ENCODE results near the gene CHRNA4. TPM values are rescaled to one million over a fixed set of nuclear protein-coding genes. Genes with fewer than 3 reads are reported as not detected.

The CHRNA4 gene
- polyA plus RNA-seq, 1 donor (not counting 4 experiments of a cell fraction or from before 2014, with no cell fraction given) = not detected

DNA sequence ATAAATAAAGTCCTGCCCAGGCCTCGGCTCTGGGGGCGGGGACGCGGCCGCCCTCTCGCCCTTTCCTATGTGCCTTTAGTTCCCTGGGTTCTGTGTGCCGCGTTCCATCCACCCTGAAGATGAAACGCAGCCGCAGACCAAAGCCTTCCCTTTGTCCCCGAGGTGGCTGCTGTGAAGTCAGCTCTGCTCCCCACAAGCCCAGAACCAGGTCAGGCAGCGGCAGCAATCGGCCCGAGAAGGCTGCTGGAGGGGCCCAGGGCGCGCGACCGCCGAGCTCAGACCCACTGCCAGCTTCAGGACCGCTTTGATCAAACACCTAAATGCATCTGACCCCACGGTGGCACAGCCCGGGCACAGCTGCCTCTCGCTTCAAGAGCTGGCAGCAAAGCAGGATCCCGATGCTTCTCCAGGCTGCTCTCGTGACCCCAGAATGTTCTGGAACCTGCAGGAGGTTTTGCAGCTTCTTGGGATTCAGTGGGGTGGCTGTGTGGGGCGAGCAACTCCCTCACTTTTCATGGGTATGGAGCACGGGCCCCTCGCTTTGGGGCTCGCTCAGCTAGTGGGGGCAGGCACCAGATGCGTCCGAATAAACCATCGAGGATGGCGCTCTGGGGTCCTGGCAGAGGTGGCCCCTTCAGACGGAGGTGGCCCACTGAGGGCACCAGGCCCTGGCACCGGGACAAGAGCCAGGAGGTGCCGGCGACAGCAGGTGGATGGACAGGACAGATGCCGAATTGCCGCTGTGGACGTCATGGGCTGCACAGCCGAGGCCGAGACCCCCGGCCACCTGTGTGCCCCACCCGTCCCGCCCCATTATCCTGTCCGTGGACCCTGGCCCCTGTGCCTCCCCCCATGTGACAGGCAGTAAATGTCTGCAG, 13.0 kb downstream of the CHRNA4 start:
- Histone ChIP-seq H3K9me3 (ENCODE audit: control insufficient read depth, low read depth, low read length) (peaks cover 14% of the 10 kb centered on the region), H4K20me1 (ENCODE audit: control insufficient read depth, extremely low read depth, insufficient read depth, low read length) (no peaks in the 10 kb centered on the region), H3K79me2 (ENCODE audit: control insufficient read depth, insufficient read depth, low read length) (no peaks in the 10 kb centered on the region), H3K9me1 (ENCODE audit: control insufficient read depth, extremely low read depth, insufficient read depth, low read length) (no peaks in the 10 kb centered on the region), H3K36me3 (ENCODE audit: control insufficient read depth in 2 of 2, extremely low read depth in 1 of 2, insufficient read depth in 2 of 2, low read length in 2 of 2) (no peaks in the 10 kb centered on the region), H2AFZ (ENCODE audit: control insufficient read depth, low read length) (no peak overlapping the region), H3K27me3 (ENCODE audit: control insufficient read depth, extremely low read depth, insufficient read depth, low read length) (peaks cover 7% of the 10 kb centered on the region), H3K27ac (ENCODE audit: control insufficient read depth, insufficient read depth, low read length) (no peak overlapping the region), H3K4me2 (ENCODE audit: control insufficient read depth, extremely low read depth, insufficient read depth, low read depth, low read length) (no peak overlapping the region), H3K4me3 (ENCODE audit: control insufficient read depth in 2 of 3, extremely low read depth in 1 of 3, insufficient read depth in 2 of 3, low read depth in 1 of 3, low read length in 3 of 3) (no peak overlapping the region), H3K9ac (ENCODE audit: control insufficient read depth, extremely low read depth, insufficient read depth, low read length) (no peak overlapping the region), H3K4me1 (ENCODE audit: control insufficient read depth, extremely low read depth, insufficient read depth, low read length) (no peaks in the 10 kb centered on the region)
- dilution Hi-C loops (cut with MboI; ENCODE audit: extremely low pct_ligation_motif_present, low sequenced_read_pairs) = no loop called here
- DNase-seq (ENCODE audit: low read depth, low spot score) = no peak
- FAIRE-seq = no peak
- TF ChIP-seq, protein P1, sequence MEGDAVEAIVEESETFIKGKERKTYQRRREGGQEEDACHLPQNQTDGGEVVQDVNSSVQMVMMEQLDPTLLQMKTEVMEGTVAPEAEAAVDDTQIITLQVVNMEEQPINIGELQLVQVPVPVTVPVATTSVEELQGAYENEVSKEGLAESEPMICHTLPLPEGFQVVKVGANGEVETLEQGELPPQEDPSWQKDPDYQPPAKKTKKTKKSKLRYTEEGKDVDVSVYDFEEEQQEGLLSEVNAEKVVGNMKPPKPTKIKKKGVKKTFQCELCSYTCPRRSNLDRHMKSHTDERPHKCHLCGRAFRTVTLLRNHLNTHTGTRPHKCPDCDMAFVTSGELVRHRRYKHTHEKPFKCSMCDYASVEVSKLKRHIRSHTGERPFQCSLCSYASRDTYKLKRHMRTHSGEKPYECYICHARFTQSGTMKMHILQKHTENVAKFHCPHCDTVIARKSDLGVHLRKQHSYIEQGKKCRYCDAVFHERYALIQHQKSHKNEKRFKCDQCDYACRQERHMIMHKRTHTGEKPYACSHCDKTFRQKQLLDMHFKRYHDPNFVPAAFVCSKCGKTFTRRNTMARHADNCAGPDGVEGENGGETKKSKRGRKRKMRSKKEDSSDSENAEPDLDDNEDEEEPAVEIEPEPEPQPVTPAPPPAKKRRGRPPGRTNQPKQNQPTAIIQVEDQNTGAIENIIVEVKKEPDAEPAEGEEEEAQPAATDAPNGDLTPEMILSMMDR (optimal IDR thresholded peaks at IDR 0.05 in 1 of 3, IDR thresholded peaks at IDR 0.05 in 1 of 3, conservative IDR thresholded peaks at IDR 0.05 in 1 of 3; ENCODE audit: extremely low read depth in 1 of 3, insufficient read depth in 2 of 3, low read length in 3 of 3) = no peak
- no peak for TF ChIP-seq EZH2 (IDR thresholded peaks at IDR 0.05; ENCODE audit: low read length)

DNA sequence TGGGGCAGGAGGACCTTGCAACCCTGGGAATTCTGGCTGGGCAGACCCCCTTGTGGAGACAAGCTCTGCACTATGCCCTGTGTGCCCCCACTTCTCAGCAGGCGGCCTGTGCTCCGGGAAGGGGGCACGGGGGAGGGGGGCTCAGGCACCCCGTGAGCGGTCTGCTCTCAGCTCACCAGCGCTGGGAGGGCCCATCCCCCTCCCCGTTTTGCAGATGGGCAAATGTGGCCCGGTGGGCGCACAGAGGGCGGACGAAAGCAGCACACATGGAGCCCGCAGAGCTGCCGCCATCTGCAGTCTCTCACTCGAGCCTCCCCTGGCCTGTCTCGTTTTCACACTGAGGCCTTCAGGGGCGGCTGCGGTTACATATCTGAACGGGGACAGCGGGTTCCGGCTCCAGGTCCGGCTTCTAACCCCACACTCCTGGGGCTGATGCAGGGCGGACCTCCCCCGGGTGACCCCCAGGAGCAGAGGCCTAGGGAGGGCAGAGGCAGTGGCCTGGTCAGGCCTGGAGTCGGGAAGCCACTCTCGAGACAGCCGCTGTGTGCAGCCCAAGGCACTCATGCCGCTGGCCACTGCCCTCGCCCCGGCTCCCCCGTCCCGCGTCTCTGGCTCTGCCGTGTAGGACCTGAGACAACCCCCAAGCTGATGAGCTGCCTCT, 13.9 kb downstream of the CHRNA4 start:
- no peaks in the 10 kb centered on the region for H3K9me1 ChIP-seq (ENCODE audit: control insufficient read depth, extremely low read depth, insufficient read depth, low read length)
- no peak overlapping the region for H3K27ac ChIP-seq (ENCODE audit: control insufficient read depth, insufficient read depth, low read length)
- no peak overlapping the region for H3K9ac ChIP-seq (ENCODE audit: control insufficient read depth, extremely low read depth, insufficient read depth, low read length)
- H3K36me3 ChIP-seq (ENCODE audit: control insufficient read depth in 2 of 2, extremely low read depth in 1 of 2, insufficient read depth in 2 of 2, low read length in 2 of 2) = no peaks in the 10 kb centered on the region
- FAIRE-seq (no peak), DNase-seq (ENCODE audit: low read depth, low spot score) (no peak)
- peaks cover 17% of the 10 kb centered on the region for H3K27me3 ChIP-seq (ENCODE audit: control insufficient read depth, extremely low read depth, insufficient read depth, low read length)
- H3K4me2 ChIP-seq (ENCODE audit: control insufficient read depth, extremely low read depth, insufficient read depth, low read depth, low read length) = no peak overlapping the region
- H2AFZ ChIP-seq (ENCODE audit: control insufficient read depth, low read length) = no peak overlapping the region
- dilution Hi-C loops (cut with MboI; ENCODE audit: extremely low pct_ligation_motif_present, low sequenced_read_pairs) = no loop called here
- no peaks in the 10 kb centered on the region for H4K20me1 ChIP-seq (ENCODE audit: control insufficient read depth, extremely low read depth, insufficient read depth, low read length)
- peaks cover 14% of the 10 kb centered on the region for H3K9me3 ChIP-seq (ENCODE audit: control insufficient read depth, low read depth, low read length)
- TF ChIP-seq EZH2 (IDR thresholded peaks at IDR 0.05; ENCODE audit: low read length) = no peak
- TF ChIP-seq, protein P1 (optimal IDR thresholded peaks at IDR 0.05 in 1 of 3, IDR thresholded peaks at IDR 0.05 in 1 of 3, conservative IDR thresholded peaks at IDR 0.05 in 1 of 3; ENCODE audit: extremely low read depth in 1 of 3, insufficient read depth in 2 of 3, low read length in 3 of 3) = no peak
- H3K4me3 ChIP-seq (ENCODE audit: control insufficient read depth in 2 of 3, extremely low read depth in 1 of 3, insufficient read depth in 2 of 3, low read depth in 1 of 3, low read length in 3 of 3) = no peak overlapping the region
- no peaks in the 10 kb centered on the region for H3K4me1 ChIP-seq (ENCODE audit: control insufficient read depth, extremely low read depth, insufficient read depth, low read length)
- no peaks in the 10 kb centered on the region for H3K79me2 ChIP-seq (ENCODE audit: control insufficient read depth, insufficient read depth, low read length)
